ENCODE measurements around the gene CYB561D1.
A peak's percentile ranks its signal among the peaks of the same experiment; 100 is the strongest.

Gene CYB561D1

GRCh38 chr1:109502364-109502851 lies 8.5 kb downstream of the CYB561D1 start:
- DNase-seq: no peak

GRCh38 chr1:109503935-109504334 lies 10.0 kb downstream of the CYB561D1 start:
- DNase-seq: no peak

- no peak for DNase-seq
Measured at GRCh38 chr1:109504974-109505373, 11.1 kb downstream of the CYB561D1 start.

DNA sequence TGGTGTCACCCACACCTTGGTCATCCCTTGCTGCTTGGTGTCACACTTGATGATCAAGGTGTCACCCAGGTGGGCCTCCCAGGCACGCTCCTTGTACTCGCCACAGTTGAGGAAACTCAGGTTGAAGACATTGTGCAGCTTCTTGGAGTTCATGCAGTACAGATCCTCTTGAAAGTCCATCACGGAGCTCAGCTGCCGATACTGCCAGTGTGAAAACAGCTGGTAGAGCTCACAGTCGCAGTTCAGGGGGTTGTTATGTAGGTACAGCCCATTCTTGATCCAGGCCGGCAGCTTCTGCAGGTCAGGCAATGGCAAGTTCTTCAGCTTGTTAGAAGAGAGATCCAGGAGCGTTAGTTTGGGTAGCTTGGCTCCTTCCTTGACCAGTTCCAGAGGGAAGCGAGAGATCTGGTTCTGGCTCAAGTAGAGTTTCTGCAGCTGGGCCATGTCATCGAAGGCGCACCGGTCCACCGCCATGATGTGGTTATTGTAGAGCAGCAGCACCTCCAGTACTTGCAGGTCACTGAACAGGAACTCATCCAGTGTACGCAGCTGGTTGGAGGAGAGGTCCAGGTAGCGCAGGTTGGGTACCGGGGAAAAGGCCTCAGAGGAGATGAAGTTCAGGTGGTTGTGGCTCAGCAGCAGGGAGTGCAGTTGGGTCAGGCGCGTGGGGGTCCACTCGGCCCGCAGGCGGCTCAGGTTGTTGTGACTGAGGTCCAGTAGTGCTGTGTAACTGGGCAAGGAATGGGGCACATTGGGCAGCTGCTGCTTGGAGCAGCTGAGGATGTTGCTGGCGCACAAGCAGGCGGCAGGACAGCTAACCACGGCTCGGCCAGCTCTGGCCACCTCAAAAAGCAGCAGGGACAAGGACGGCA lies 14.3 kb downstream of the CYB561D1 start:
- DNase-seq: no peak

- no peak for DNase-seq
Measured at GRCh38 chr1:109508873-109509175, 14.9 kb downstream of the CYB561D1 start.

DNA sequence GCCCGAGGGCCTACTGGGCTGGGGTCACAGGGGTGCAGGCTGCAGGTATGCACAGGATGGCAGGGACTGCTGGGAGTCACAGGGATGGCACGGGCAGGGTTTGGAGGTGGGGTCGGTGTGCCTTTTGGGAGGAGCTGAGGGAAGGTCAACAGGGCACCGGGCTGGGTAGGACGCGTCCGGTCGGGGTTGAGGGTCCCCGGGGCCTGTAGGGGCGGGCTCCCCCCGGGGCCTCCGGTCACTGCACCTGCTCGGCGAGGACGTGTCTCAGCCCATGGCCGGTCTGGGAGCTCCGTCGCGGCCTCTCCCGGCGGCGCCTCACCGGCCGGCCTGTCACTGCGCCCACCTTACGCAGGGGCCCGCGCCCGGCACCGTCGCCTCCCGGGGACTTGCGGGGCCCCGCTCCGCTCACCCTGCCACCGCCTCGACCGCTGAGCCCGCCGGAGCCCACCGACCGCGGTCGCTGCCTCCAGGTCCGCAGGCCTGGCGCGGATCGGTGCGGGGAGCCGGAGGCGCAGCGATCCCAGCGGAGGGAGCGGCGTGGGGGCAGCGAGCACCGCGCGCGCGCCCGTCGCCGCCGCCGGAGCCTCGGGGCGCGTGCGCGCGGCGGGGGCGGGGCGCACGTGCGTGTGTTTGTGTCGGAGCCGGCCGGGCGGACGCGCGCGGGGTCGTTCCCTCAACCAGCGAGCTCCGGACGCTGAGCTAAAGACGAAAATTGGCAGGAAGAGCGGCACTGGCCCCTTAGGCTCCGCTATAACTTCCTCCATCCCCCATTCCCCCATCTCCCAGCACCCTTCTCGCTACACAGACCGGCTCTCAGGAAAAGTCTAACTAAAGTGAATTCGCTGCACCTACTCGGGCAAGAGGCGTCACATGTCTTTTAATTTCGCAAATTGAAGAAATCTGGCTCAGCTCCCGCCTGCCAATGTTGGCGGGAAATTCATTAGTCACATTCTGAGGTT lies 15.6 kb downstream of the CYB561D1 start, which contains the start of gene AMIGO1:
TSS of gene AMIGO1 (minus strand) at position 552 of the 959 bp plus-strand sequence. CDS start 815 bp downstream, outside the sequence.
- DNase-seq: peak; percentile 16 to 35

DNA sequence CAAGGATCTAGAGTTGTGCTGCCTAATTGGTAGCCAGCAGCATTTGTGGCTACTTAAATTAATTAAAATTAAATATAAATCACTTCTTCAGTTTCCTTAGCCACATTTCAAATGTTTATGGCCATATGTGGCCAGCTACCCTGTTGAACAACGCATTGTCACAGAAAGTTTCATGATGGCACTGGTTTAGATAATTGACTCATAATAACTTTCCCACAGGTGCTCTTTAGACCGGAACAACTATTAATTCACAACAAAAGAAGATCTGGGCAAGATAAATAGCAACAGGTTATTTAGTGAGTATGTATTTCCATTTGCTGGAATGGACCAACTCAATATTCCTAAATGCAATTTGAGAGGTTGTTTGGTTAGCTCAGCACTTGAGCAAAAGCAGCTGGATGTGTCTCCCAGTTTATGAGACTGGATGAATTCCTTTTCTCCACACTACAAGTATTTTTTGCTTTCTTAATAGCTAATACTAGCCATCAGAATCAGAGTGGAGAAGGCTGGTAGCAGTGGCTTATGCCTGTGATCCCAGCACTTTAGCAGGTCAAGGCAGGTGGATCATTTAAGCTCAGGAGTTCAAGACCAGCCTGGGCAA lies 19.3 kb downstream of the CYB561D1 start:
- DNase-seq: no peak

GRCh38 chr1:109514846-109515245 lies 21.0 kb downstream of the CYB561D1 start:
- no peak for DNase-seq

DNA sequence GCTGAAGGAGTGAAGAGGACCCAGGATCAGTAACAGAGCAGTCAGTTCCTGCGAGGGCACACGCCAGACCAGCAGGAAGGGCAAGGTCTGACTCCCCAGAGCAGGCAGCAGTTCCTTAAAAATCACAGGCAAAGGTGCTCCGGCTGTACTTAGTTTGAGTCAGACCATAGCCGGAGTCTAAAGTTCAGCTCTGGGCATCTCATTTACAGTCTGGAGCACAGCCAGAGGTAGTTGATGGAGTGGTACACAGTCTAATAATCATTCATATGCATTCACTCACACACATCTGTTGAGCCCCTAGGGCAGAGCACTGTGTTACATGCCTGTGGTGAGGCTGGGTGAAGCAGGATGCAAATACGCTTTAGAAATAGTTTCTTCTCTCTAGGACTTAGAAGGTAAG lies 23.0 kb downstream of the CYB561D1 start:
- no peak for DNase-seq

- no peak for DNase-seq
Measured at GRCh38 chr1:109517337-109517736, 23.4 kb downstream of the CYB561D1 start.

DNA sequence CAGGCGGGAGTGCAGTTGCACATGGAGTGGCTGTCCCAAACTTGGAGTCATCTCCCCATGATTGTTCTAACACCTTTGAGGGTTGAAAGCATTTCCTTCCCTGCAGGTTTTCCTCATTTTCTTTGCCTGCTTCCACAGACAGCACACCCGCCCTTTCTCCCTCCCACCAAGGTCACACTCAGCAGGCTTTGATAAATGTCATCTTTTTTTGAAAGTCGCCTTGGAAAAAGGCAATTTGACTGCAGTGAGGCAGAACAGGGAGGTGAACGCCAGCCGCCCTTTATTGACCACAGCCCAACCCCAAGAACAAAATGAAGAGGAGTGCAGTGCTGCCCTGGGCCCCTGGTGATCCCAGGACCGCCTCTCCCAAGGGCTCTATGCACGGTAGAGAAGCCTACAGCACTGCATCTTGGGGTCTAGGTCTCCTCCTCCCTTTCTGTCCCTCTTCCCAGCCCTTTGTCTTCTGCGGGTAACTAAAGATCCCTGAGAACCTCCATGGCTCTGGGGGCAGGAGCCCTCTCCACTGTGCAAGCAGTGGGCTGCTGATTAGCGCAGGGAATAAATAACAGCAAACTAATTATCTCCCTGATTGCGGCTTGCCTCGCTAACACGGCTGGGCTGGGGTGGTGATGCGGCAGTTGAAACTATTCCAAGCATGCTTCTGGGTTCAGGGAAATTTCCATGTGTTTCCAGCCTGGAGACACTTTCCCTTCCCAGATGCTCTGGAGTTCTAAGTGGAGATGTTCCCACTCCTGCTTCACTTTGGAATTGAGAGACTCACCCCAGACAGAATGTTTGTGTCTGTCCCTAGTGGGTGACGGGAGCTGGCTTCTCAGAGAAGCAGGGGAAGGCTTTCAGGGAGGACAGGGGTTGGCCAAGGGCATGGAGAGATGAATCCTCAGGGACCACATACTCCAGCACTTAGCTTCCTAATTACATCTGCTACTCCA lies 27.4 kb downstream of the CYB561D1 start:
- no peak for DNase-seq

- DNase-seq: no peak
Measured at GRCh38 chr1:109522026-109522425, 28.1 kb downstream of the CYB561D1 start.

GRCh38 chr1:109523706-109524105 lies 29.8 kb downstream of the CYB561D1 start:
- no peak for DNase-seq

DNA sequence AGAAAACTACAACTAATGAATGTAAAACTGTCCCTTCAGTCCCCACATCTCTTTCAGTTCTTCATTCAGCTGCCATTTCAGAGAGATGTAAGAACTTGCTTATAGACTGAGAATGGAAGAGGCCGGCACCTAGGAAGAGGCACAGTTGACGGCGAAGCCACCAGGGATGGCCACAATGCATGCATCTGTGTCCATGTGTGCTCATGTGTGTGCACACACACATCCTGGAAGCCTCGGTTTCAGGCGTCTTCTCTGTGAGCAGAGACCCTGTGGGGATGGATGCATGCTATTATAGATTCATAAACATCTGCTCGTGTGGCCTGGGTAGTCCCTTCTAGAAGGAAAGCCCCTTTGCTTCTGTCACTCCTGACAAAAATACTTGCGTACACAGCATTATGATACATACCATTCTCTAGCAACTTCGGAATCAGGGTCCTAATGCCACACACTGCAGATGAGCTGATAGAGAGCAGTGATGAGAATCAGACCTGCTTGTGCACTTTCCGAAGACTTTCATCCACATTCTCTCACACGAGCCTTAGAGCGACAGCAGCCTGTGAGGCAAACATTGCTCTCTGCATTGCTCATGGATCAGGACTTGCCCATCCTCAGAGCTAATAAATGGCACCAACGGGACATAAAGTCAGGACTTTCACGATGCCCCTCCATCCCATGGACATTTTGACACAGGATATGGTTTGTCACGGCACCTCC lies 33.4 kb downstream of the CYB561D1 start:
- no peak for DNase-seq

- no peak for DNase-seq
Measured at GRCh38 chr1:109527846-109528695, 34.2 kb downstream of the CYB561D1 start.

DNA sequence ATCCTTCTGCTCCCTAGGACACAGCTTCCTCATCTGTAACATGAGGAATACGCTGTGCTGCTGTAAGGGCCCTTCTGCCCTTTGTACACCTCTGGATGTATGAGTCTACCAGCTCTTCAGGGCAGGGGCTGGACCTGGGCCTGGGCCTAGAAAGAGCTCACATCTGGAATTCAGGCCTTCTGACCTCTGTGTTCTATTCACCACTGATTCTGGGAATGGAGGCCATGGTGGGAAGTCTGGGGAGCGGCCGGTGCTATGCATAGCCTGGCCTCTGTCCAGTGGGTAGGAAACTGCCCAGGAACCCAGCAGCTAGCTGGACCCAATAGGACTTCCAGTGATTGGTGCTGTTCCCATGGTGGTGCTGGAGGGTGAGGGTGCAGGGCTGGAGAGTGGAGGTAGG lies 34.8 kb downstream of the CYB561D1 start:
- no peak for DNase-seq

DNA sequence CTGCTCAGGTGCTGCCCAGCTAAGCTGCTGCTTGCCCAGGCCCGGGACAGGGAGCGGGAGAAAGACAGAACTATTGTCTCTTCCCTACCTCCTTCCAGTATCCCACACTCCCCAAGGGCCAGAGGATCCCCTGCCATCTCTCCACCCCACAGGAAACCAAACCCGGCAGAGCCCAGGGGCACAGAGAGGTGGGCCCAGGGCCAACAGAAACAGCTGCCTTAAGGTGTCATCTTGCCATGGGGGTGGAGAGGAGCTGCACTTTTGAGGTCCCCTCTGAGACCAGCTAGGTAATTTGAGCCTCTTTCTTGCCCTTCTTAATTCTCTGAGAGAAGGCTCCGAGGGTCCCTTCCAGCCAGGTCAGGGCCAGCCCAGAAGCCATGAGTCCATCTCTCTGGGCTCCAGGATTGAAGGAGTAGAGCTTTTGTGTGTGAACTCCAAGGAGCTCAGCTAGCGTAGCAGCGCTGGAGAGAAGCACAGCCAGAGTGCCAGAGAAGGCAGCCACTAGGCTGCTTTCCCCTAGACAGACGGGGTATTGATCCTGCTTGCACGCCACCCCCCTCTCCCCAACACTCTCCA lies 36.1 kb downstream of the CYB561D1 start:
- DNase-seq: no peak

- no peak for DNase-seq
Measured at GRCh38 chr1:109530457-109531087, 36.7 kb downstream of the CYB561D1 start.

GRCh38 chr1:109531380-109531779 lies 37.5 kb downstream of the CYB561D1 start:
- no peak for DNase-seq
